ENCODE measurements around the gene PTPRR.

- TF ChIP-seq EZH2phosphoT487 (IDR thresholded peaks at IDR 0.05; ENCODE audit: borderline replicate concordance) (no peak), CTCF (conservative IDR thresholded peaks at IDR 0.05; ENCODE audit: low read length) (no peak)
Observed at GRCh38 chr12:70646850-70647249, 273.7 kb downstream of the PTPRR start.

All from Loucy (cell line).